H1 (cell line): ENCODE measurements around the gene TNS3. TPM values are rescaled to one million over a fixed set of nuclear protein-coding genes. Genes with fewer than 3 reads are reported as not detected.

Experiments
- BRCA1 ChIP-seq: IDR thresholded peaks from 2 replicates; pipeline ENCODE4 v1.6.1; 2012; ENCODE audit warnings: low read depth, low read length, improper control_type of control experiment
- CBX5 ChIP-seq: fragments of 300-800, 300-1000 bp; sonication (generic); IDR thresholded peaks from 2 replicates; pipeline ENCODE4 v1.7.1; 2016; ENCODE audit warnings: antibody characterized with exemption, low read length, low read depth
- CHD1 ChIP-seq: IDR thresholded peaks from 2 replicates; pipeline ENCODE4 v1.6.1; 2012; ENCODE audit warnings: low read depth, low read length, improper control_type of control experiment
- EP300 ChIP-seq, 2 experiments: IDR thresholded peaks; 1 replicate in 1 of 2; 2 replicates in 1 of 2; pipeline ENCODE4 v1.6.1; 2011 to 2012; ENCODE audit warnings: low read depth in 2 of 2, low read length in 2 of 2, mild to moderate bottlenecking in 2 of 2, borderline replicate concordance in 1 of 2, inconsistent platforms in 1 of 2, moderate library complexity in 1 of 2
- FOSL1 ChIP-seq: IDR thresholded peaks from 2 replicates; pipeline ENCODE4 v1.6.1; 2011; ENCODE audit warnings: mild to moderate bottlenecking, low read depth, low read length, moderate library complexity; ENCODE audit not compliant: insufficient read depth
- KDM1A ChIP-seq: fragments of 200-600, 300-600 bp; sonication (generic); IDR thresholded peaks from 2 replicates; pipeline ENCODE4 v1.7.1; 2016; ENCODE audit warnings: mild to moderate bottlenecking, low read length, borderline replicate concordance
- KDM4A ChIP-seq: IDR thresholded peaks from one replicate; pipeline ENCODE4 v1.7.1; 2012; ENCODE audit warnings: low read depth, mild to moderate bottlenecking, moderate library complexity, low read length, inconsistent platforms; ENCODE audit not compliant: severe bottlenecking
- polyA plus RNA-seq, 7 experiments: library from polyadenylated mRNA; depleted of rRNA in 3 of 7; stranded (reverse) in 5 of 7; unstranded in 2 of 7; fragments of >200 nt in 5 of 7; fragments of 200-250 nt in 2 of 7; gene quantifications; 1 replicate in 5 of 7; 2 replicates in 1 of 7; 4 replicates in 1 of 7; pipeline versions ENCODE4 v1.2.1 to v1.2.3, GENCODE V29; 2011 to 2013; ENCODE audit warnings: missing spikeins in 2 of 7, mixed read lengths in 2 of 7
- total RNA-seq: library from RNA; stranded (reverse); fragmentation: NEBNext Ultra II Directional; extraction: Animal tissue kit (Norgen Biotek cat#: 25700); gene quantifications from 2 replicates; pipeline ENCODE4 v1.2.1, GENCODE V29; 2021

Gene TNS3
- total and polyA plus RNA-seq, 2 of the 8 experiments (the other 6 are each of a cell fraction or from before 2014, with no cell fraction given) = 11.9 to 24.2 TPM

DNA sequence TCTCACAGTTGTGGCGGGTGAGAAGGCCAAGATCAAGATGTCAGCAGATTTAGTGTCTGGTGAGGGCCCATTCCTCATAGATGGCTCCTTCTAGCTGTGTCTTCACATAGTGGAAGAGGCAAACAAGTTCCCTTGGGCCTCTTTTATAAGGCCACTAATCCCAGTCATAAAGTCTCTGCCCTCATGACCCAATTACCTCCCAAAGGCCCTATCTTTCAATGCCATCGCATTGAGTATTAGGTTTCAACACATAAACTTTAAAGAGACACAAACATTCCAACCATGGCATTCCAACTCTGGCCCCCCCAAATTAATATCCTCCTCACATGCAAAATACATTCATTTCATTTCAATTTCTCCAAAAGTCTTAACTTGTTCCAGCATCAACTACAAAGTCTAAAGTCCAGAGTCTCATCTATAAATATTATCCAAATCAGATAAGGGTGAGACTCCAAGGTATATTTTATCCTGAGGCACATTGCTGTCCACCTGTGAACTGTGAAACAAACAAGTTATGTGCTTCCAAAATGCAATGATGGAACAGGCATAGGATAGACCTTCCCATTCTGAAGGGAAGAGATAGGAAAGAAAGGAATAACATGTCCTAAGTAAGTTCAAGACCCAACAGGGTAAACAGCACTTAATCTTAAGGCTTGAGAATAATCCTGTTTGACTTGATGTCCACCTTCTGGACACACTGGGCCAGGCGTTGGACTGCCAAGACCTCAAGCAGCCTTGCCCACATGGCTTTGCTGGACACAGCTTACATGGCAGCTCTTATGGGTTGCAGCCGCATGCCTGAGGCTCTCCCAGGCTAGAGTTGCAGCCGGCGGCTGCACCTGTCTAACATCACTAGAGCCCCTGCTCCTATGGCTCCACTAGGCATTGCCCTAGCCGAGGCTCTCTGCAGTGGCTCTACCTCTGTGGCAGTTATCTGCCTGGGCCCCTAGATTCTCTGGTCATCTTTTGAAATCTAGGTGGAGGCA lies 312.8 kb downstream of the TNS3 start (continued):
- no peak for TF ChIP-seq KDM4A
- TF ChIP-seq CBX5 = no peak
- TF ChIP-seq FOSL1 = no peak
- TF ChIP-seq EP300 (IDR thresholded peaks at IDR 0.05; ENCODE audit: borderline replicate concordance in 1 of 2, low read depth in 2 of 2, low read length in 2 of 2) = no peak
- no peak for TF ChIP-seq KDM1A
- no peak for TF ChIP-seq BRCA1
- no peak for TF ChIP-seq CHD1
